ENCODE measurements around the gene ENAH.

ENAH gene

DNA sequence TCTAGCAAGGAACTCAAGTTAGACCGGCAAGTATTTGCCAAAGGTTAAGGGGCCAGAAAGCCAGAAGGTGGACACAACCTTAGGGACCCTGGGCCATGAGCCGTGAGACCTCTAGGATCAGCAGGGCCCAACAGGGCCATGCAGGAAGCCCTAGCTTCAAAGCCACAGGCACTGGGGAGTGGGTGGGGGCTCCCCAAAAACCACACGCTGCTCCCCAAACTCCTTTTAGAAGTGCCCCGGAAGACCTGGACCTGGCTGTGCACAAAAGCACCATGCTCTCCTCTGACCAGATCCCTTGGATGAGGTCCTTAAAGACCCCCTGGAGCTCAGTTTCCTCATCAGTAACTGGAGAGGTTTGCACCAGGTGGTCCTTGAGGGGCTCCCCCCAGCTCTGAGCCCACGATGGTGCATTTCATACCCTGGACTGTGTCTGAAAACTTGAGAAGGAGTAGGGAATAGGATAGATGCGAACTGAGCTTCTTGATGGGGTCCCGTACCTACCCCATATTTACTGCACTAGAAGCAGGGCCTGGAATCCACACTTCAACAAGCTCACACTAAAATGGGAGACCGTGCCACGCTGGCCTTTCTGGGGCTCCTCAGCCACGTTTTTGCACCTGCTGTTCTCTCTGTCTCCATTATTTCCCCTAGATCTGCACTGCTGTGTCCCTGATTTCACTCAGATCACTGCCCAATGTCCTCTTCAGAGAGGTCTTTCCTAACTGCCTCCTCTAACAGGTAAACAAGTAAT lies 184.5 kb downstream of the ENAH start:
- peak; percentile 45 for DNase-seq

DNA sequence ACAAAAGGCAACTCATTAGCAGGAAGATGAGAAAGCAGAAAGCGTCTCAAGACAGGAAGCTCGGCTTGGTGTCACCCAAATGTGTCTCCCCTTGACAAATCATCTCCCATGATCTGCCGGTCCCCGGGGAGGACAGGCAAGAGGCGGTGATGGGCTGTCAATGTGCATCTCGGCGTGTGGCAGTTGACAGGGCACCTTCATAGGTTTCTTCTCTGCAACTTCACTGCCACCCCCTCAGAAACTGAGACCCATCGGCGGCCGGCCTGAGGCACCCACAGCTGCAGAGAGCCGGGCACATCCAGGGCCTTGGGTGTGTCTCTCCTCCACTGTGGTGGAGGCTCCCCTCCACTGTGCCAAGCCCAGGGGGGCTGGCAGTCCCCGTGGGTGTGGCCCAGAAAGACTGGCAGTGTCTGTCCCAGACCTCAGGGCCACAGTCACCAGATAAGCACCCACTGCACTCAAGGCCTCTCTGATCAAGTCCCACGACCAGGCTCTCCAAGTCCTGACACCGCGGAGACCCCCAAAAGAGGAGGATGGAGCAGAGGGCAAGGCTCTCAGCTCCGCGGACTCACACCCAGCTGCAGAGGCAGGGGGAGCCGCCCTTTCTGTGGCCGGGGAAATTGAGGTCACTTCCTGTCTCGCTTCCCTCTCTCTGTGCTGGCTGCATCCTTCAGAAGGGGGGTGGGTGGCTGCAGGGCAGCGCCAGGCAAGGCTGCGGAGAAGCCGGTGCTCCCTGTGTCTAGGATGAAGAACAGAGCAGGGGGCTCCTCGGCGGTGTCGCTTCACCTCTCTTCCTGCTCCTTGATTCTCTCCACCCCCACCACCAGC lies 185.5 kb downstream of the ENAH start:
- DNase-seq: peak; percentile 76

DNA sequence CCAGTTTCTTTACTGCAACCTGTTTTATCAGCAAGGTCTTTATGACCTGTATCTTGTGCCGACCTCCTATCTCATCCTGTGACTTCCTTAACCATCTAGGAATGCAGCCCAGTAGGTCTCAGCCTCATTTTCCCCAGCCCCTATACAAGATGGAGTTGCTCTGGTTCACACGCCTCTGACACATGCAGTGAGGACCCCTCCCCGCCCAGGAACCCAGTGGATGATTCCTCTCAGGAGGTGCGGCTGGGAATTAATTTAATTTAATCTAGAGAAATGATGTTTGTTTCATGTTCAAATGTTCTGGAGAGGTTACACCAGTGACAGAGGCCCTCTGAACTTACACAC lies 186.1 kb downstream of the ENAH start:
- DNase-seq: no peak

DNA sequence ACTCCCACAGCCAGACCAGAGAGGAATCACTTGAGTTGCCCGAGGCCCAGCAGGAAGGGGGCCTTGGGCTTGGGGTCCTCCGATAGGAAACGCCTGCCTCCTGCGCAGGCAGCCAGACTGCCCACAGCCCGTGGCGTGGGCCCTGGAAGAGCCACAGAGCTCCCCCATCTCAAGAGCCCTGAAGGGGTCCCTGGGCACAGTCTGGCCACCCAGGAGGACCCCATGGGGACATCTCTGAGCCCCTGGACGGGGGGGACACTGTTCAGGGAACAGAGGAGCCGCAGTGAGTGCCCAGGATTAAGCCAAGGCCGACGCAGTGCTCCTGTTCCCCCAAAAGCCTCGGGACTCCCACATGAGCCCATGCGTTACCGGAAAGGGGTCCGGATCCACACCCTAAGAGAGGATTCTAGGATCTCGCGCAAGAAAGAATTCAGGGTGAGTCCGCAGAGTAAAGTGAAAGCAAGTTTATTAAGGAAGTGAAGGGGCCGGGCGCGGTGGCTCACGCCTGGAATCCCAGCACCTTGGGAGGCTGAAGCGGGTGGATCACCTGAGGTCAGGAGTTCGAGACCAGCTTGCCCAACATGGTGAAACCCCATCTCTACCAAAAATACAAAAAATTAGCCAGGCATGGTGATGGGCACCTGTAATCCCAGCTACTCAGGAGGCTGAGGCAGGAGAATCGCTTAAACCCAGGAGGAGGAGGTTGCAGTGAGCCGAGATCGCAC lies 187.0 kb downstream of the ENAH start:
- no peak for DNase-seq

DNA sequence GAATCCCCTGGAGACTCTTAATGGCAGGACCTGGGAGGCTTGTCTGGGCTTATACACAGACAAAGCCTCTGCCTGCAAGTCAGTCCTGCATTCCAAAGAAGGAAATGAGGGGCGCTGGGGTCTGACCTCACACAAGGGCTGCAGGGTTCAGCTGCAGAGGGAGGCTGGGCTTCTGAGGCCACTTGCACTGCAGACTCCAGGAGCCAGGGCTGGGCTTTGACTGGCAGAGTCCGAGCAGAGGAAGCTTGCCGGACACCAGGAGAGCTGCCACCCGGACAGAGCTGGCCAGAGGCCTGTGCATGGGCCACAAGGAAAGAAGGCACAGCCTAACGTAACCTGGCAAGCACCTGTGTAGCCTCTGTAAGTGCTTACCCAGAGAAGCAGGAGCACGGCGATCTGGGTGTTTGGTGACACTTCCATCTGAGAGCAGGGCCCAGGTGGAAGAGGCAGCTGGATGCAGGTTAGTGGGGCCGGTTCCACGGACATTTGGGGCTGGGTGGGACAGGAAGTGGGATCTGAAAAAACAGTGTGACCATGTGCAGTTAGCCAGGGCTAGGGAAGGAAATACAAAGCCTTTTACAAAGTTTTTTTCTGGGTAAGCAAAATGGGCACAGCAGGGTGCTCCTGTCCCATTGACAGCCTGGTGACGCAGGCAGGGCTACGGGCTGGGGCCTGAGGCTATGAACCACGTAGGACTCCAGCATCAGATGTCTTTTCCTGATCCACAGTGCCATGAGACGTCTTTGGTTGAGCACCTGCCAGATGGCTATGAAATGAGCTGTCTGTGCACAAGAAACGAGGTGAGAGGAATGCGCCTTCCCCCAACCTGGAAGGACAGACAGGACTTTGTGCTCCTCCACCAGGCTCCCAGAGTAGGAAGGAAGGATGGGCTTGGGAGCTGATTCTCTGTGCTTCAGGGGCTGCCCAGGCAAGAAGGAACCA lies 187.8 kb downstream of the ENAH start:
- peak; percentile 26 for DNase-seq

DNA sequence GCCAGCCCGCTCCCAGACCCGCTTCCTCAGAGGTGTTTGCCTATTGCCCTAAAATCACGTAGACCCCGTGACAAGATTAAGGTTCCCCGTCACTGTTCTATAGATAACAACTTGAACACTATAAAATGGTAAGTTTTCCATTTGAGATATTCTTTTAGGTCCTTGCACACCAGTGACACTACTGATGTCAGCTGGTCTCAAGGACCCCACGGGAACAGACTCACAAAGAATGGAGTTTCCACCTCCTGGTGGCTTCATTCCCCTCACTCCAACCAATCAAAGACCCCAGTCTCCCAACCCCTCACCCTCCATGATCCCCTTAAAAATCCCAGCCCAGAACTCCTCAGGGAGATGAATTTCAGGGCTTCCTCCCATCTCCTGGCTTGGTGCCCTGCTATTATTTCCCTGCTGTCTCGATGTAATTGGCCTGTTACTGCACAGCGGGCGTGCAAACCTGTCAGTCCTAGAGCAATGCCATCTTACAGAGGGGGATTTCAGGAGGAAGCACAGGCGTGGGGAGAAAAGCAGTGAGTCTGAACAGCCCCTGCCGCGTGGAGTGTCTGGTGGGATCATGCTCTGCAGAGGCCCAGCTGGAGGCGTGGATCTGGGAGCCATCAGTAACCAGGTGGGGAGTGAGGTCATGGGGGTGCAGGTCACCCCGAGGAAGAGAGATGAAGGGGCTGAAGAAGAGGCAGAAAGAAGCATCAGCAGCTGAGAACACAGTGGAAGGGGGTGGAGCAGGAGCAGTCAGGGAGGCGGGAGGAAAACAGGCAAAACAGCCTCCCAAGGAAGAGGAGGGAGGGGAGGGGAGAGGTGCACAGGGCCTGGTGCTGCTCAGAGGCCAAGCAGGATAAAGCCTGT lies 190.0 kb downstream of the ENAH start:
- DNase-seq: no peak

DNA sequence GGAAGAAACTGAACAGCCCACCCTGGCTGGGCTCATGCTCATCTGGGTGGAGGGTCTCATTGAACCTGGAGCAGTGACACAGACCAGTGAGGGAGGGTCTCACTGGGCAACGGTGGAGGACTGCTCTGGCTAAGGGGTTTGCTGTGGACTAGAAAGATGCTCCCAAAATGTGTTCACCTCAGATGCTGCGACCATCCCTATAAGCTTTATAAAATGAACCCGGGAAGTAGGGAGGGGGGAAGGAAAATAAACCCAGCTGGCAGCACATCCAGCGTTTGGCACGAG lies 190.6 kb downstream of the ENAH start:
- no peak for DNase-seq

DNA sequence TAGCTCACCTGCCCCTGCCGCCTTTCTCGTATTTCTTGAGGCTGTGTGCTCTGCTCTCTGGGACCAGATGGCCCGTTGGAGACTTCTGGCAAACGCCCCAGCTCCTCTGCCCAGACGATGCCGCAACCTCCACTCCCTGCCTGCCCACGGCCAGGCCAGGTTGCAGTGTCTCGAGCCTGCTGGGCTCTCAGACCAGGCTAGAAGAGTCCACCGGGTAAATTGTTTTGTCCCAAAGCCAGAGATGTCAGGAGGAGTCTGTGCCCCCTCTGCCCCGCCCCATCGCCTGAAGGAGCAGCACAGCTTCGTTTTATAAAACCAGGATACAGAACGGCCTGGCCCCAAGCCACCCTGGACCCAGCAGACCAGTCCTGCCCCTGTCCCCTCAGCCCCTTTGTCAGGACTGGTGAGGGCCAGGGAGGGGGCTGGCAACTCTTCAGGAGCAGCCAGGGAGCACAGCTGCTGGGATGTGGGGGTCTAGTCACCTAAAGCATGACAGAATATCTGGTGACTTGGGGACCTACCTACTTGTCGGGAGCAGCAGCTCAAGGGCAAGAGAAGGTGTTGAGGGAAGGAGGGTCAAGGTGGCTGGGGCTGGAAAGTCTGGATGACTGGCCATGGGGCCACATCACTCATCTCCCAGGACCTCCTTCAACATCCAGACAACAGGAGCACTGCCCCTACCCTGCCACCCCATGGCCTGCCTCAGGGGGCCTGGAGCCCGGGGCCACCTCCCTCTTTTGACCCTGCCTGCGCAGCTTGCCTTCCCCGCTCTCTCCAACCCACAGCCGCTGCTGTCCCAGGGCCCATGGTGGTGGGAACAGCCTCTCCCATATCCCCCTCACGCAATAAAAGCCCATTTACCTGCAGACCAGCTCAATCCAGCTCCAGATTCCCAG lies 191.1 kb downstream of the ENAH start:
- no peak for DNase-seq

DNA sequence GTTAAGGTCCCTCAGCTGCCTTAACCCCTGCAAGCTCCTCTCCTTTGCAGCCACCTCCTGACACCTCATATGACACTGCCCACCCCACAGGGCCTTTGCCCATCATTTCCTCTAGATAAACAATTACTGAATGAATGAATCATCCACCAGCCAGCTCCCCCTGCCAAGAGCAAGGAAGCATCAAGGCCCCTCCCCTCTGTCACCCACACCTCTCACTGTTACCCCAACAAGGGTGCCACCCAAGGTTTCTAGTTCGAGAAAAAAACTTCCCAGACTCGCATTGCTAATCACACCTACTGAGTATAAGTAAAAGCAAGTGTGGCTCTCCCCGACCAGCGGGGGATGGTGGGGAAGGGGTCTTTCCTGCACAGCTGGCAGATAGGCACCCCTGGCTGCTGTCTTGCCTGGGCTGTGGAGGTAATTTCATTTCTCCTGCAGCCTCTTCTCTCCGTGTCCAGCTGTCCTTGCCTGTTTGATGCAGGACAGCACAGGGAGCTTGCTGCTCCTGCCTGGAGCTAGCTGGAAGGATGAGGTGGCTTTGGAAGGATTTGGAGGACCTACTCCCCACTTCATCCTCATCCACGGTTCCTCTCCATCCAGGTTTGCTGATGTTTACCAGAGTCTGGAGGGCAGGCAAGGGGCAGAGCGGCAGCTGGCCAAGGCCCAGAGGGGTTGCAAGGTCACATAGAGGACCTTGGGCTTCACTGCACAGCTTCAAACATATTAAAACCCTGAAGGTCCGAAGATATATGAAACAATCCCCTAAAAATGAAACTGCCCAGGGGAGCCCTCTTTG lies 192.0 kb downstream of the ENAH start:
- no peak for DNase-seq

DNA sequence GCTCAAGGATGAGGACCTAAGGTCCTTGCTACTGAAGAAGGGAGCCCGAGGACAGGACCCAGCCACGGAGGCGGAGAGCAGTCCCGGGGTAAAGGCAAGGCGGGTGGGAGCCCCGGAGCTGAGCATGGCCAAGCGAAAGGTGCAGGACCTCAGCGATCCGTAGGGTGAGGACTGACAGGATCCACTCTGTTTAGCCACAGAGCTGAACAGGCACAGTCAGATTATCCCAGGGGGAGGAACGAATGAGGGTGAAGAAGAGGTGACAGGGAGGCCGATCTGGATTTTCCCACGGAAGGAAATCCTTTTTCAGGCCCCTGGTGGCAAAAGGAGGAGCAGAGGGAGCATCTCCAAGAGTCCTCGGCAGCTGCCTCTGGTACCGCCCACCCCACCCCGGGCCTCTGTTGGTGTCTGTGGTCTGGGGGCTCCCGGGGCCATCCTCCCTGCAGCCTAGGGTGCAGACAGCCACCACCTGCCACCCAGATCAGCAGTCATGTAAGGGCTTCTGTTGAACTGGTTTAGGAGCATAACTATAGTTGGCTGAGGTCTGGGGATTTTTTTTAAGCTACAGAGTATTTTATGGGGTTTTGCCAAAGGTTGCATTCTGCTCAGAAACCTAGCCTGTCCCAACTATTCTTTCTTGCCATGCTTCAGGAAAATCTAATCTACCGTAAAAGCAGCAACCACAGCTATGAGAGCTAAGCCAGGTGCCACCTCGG lies 192.7 kb downstream of the ENAH start:
- no peak for DNase-seq

DNA sequence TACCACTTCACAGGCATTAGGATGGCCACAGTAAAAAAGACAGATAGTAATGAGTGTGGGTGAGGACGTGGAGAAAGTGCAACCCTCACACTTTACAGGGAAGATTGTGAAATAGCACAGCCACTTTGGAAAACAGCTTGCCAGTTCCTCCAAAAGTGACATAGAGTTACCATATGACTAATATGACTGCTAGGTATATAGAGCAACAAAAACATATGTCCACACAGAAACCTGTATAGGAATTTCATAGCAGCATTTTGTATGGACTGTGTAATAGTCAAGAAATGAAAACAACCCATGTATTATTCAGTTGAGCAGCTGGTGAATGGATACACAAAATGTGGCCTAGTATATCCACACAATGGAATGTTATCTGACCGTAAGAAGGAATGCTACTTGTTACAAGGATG lies 194.7 kb downstream of the ENAH start:
- no peak for DNase-seq

DNA sequence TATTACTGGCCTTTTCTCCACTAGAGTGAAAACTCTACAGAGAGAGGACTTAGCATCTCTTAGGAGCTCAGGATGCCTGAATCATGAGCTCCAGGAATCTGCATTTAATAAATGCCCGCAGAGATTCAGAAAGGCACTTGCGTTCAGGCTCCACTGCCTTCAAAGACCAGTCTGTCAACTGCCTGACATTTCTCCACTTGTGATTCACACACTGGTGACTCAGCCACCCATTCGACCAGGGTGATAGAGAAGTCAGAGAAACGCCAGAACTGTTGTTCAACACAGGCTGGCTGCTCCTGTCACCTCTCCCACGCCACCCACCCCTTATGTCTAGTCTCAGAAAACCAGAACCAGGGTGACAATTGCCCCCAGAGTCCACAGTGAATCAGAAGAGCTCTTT lies 198.2 kb downstream of the ENAH start:
- DNase-seq: peak; percentile 56

DNA sequence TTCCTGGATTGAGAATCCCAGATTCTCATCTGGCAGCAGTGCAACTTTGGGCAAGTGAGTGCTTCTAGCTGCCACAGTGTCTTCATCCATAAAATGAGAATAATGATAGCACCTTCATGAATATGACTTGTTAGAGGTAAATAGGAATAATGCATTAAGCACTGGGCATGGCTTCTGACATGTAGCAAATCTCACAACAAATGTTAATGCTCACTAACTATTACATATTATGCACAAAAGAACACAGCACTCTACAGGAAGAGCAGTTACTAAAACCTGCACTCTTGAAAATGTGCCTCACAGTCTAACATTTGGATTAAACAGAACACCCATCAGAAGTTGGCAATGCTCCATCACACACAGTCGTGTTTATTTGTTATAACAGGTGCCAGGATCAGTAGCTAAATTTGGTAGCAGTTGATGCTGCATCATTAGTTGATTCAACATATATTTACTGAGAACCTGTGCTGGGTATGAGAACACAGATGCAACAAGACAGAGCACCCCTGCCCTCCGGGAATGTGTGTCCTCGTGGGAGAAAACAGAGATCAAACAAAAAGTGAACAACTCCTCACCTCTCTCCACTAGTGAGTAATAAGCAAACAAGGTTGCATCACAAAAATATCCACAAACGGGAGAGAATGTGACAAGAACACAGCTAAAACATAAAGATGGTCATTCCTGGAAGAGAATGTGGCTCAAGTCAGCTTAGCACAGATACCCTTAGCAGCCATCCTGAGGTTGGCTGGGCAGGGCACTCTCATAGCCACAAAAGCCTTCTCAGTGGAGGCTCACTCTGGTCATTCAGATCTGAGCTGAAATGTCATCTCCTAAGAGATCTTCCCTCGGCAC lies 198.9 kb downstream of the ENAH start:
- no peak for DNase-seq

DNA sequence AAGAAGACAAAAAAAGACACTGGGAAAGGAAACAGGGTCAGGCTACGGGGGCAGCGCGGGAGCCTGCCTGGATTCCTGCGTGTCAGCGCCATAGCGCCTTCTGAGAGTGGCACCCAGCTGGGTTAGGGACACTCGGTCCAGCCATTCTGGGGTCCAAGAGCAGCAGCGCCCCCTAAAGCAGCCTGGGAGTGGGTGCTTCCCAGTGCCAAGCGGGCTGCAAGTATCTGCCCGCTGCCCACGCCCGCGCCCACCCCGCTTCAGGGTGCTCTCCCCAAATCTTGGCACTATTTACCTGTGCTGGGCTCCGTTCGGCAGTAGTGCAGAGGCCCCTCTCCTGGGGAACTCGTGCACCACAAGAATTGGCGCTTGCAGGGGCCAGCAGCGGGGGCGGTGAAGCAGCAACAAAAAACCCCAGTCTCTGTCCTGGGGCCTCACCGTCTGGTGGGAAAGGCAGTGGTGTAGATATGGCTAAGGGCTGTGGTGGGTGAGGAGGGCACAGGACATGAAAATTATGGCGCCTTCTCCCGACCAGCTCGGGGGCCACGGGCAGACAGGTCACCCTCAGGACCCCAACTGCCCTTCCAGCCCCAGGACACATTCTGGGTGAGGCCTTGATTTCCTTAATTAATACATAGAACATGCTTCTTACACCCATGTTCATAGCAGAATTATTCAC lies 200.9 kb downstream of the ENAH start:
- DNase-seq: no peak

DNA sequence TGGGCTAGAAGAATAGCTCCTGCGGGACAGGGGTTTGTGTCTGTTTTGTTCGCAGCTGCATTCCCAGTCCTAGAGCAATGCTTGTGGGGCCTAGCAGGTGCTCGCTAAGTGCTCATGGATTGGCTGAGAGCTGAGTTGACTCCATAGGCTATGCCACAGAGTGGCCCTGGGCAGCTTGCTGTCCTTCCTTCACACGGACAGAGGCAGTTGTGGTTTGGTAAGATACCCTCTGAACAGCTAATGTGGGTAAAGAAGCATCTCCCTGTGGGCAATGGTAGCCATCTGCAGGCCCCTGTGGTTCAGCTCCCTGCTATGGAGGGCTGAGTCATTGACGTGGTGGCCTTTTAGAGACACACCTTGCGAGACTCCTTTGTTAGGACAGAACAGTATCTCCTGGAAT lies 201.6 kb downstream of the ENAH start:
- peak; percentile 27 for DNase-seq

DNA sequence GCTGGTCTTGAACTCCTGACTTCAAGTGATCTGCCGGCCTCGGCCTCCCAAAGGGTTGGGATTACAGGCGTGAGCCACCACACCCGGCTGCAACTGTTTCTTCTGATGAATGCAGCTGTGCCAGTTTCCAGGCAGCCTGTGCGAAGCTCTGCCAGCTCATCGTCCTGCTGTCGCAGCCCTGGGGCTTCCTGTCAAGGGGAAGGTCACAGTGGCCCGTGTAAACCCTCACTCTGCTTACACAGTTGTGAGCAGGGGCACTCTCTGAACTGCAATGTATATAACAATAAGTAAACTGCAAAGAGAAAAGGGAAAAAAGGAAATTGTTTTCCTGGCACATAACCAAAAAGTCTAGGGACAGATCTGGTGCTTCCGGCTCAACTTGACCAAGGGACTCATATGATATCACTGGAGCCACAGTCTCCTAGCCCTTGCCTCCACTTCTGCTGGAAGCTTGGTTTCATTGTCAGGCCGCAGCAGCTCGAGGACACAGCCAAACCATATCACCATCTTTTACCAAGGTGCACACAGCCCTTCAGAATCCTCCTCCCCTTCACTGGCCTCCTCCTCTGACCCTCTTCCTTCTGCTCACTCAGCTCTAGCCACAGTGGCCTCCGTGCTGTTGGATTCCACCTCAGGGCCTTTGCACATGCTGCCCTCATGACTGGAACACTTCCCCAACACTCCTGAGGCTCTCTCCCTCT lies 202.3 kb downstream of the ENAH start:
- peak; percentile 29 for DNase-seq

DNA sequence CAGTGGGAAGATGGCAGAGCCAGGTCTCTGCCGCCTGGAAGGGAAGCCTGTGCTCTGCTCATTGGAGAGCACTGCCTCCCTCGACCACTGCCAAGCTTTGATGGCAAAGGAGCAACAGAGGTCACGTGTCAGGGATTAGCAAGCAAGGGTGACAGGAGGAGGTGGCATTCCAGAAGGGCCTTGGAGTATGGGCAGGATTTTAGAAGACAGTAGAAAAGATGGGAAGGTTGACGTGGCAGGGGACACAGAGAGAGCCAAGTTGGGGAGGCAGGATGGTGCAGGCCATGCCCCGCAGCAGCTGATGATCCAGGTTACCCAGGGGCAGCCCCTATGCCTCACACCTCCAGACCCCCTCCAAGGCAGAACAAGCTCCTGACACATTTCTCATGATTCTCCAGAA lies 203.1 kb downstream of the ENAH start:
- peak; percentile 13 for DNase-seq
